MM.1S (cell line): ENCODE results near the gene USP5.

Experiments
- CTCF ChIP-seq: fragments of 300-600 bp; sonication (generic); IDR thresholded peaks from 2 replicates; pipeline ENCODE4 v1.5.1; 2016; ENCODE audit warnings: antibody characterized with exemption, low read length, mixed read lengths
- EZH2 ChIP-seq: fragments of 300-600 bp; sonication (generic); optimal IDR thresholded peaks from 2 replicates; pipeline ENCODE3; 2017; ENCODE audit warnings: low read depth, mild to moderate bottlenecking, antibody characterized with exemption, low read length, mixed read lengths
- EZH2phosphoT487 ChIP-seq: fragments of 300-600 bp; sonication (generic); IDR thresholded peaks from 2 replicates; pipeline ENCODE4 v1.6.1; 2018; ENCODE audit warnings: antibody characterized with exemption, low read length

- TF ChIP-seq CTCF (no peak), EZH2 (no peak), EZH2phosphoT487 (no peak)
Measured at GRCh38 chr12:6896846-6897435, 45.0 kb downstream of the USP5 start.
